Measurements from ENCODE around the gene LDB3. TPM values are rescaled to one million over a fixed set of nuclear protein-coding genes. Genes with fewer than 3 reads are reported as not detected.

Gene LDB3
- total and polyA plus RNA-seq, 2 of the 8 experiments (the other 6 are each of a cell fraction or from before 2014, with no cell fraction given): 0.20 to 0.43 TPM

DNA sequence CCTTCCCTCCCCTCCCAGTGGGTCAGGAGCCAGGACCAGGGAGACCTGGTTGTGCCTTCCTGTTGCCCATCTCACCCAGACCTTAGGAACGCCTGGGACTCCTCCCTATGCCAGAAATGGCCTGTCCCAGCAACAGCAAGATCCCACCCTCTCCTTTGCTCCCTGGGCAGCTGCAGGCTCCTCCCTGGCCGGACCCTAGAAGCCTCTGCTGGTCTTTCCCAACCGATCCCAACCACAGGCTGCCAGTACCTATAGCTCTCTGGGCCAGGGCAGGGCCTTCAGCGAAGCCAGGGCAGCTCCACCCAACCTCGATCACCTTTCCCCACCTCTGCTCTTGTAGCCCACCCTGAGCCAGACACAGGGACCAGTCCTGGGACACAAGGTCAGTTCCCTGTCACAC, 21.9 kb downstream of the LDB3 start:
- no peak overlapping the region; the same call in 1 of the 2 replicates for H2BK5ac ChIP-seq (ENCODE audit: low read depth, low read length)
- no peak overlapping the region for H2BK20ac ChIP-seq (ENCODE audit: low read length)
- no peak overlapping the region for H3K14ac ChIP-seq (ENCODE audit: insufficient read length)
- no peak for DNase-seq (ENCODE audit: low read depth in 1 of 2, low spot score in 2 of 2)
- H3K79me1 ChIP-seq (ENCODE audit: low read depth, low read length): no peaks in the 10 kb centered on the region
- no peak overlapping the region for H3K27ac ChIP-seq (ENCODE audit: low read depth, low read length)
- no peak overlapping the region for H4K91ac ChIP-seq (replicated peaks; ENCODE audit: insufficient read length, low read length)
- no peak overlapping the region for H2BK120ac ChIP-seq (replicated peaks; ENCODE audit: low read depth, low read length)
- H2BK12ac ChIP-seq (ENCODE audit: low read depth, low read length): no peak overlapping the region; the same call in 1 of the 2 replicates
- FAIRE-seq: no peak
- H3K23me2 ChIP-seq (ENCODE audit: low read depth, low read length): no peaks in the 10 kb centered on the region; the same call in 1 of the 2 replicates
- no peak overlapping the region for H3K18ac ChIP-seq (ENCODE audit: extremely low read depth, low read length)
- no peaks in the 10 kb centered on the region for H3K36me3 ChIP-seq (ENCODE audit: control insufficient read depth in 2 of 4, insufficient read depth in 4 of 4, low read length in 3 of 4)
- no peak overlapping the region for H3K4me2 ChIP-seq (ENCODE audit: insufficient read depth in 1 of 2, low read depth in 2 of 2, low read length in 2 of 2)
- H4K5ac ChIP-seq (ENCODE audit: insufficient read length, low read depth, low read length): no peak overlapping the region
- no peaks in the 10 kb centered on the region for H3K27me3 ChIP-seq (replicated peaks in 1 of 4; ENCODE audit: control insufficient read depth in 3 of 4, extremely low read depth in 1 of 4, insufficient read depth in 3 of 4, low read length in 3 of 4)
- peak overlapping the region; percentile 83; the same call in 1 of the 2 replicates for H2BK15ac ChIP-seq (ENCODE audit: low read length)
- H3K9ac ChIP-seq (replicated peaks in 1 of 4; ENCODE audit: extremely low read depth in 1 of 4, low read depth in 3 of 4, low read length in 3 of 4): no peak overlapping the region
- no peak for TF ChIP-seq POU5F1 (IDR thresholded peaks at IDR 0.05; ENCODE audit: low read depth, low read length)
- TF ChIP-seq ZNF274 (IDR thresholded peaks at IDR 0.05; ENCODE audit: borderline replicate concordance, extremely low read depth, low read length): no peak
- TF ChIP-seq CTBP2 (IDR thresholded peaks at IDR 0.05; ENCODE audit: borderline replicate concordance, insufficient read depth, insufficient read length, low read length): no peak
- TF ChIP-seq CREB1 (IDR thresholded peaks at IDR 0.05): no peak
- TF ChIP-seq NRF1 (IDR thresholded peaks at IDR 0.05; ENCODE audit: low read depth, low read length): no peak
- TF ChIP-seq RFX5 (IDR thresholded peaks at IDR 0.05; ENCODE audit: borderline replicate concordance, low read depth, low read length): no peak
- no peak for TF ChIP-seq SAP30 (IDR thresholded peaks at IDR 0.05; ENCODE audit: insufficient read depth, insufficient replicate concordance, low read length)
- TF ChIP-seq SIRT6 (IDR thresholded peaks at IDR 0.05; ENCODE audit: low read length): no peak
- TF ChIP-seq KDM5A (IDR thresholded peaks at IDR 0.05; ENCODE audit: low read length): no peak
- no peak for TF ChIP-seq FOSL1 (IDR thresholded peaks at IDR 0.05; ENCODE audit: insufficient read depth, low read depth, low read length)
- TF ChIP-seq RXRA (IDR thresholded peaks at IDR 0.05; ENCODE audit: insufficient read depth, low read depth, low read length): no peak
- no peak for TF ChIP-seq SIN3A (conservative IDR thresholded peaks at IDR 0.05 in 1 of 2, IDR thresholded peaks at IDR 0.05 in 1 of 2; ENCODE audit: low read depth in 1 of 2, low read length in 2 of 2)
- H4K20me1 ChIP-seq (replicated peaks in 1 of 2; ENCODE audit: control insufficient read depth in 1 of 2, insufficient read depth in 2 of 2, low read length in 2 of 2): no peaks in the 10 kb centered on the region
- H3K23ac ChIP-seq (ENCODE audit: insufficient read length): no peak overlapping the region
- 85% methylated on average over 5 of the region's 5 CpGs; no CpG with 5 or more reads in 1 of the 2 experiments for WGBS, 2 experiments (ENCODE audit: extremely low coverage in 1 of 2, insufficient coverage in 1 of 2, insufficient read length in 1 of 2, insufficient replicate concordance in 2 of 2, low coverage in 1 of 2, low lambda C conversion rate in 2 of 2, missing lambda C conversion rate in 1 of 2)
- no peak overlapping the region for H4K8ac ChIP-seq (ENCODE audit: extremely low read depth, insufficient read depth, low read length)
- peak overlapping the region; percentile 67 for H2AK5ac ChIP-seq (ENCODE audit: low read depth, low read length)
- no peaks in the 10 kb centered on the region for H3K79me2 ChIP-seq (ENCODE audit: control insufficient read depth in 1 of 2, insufficient read depth in 2 of 2, low read length in 2 of 2)
- H2AFZ ChIP-seq (ENCODE audit: low read length): no peak overlapping the region
- ChIA-PET POLR2A (ENCODE audit: partially characterized antibody) (interaction anchor here (0.6 to 1.3 kb wide), 4 partner anchors 76 to 209 kb away, joined by 3 to 4 read pairs (median 3); no protein-coding TSS in a partner anchor), CTCF (ENCODE audit: partially characterized antibody) (interaction anchor here (0.7 to 4.5 kb wide), 16 partner anchors 10 to 267 kb away, joined by 3 to 59 read pairs (median 6); no protein-coding TSS in a partner anchor)
- no peak overlapping the region for H3K4ac ChIP-seq (replicated peaks; ENCODE audit: insufficient read length, low read depth, low read length)
- H3K4me1 ChIP-seq (replicated peaks in 1 of 4; ENCODE audit: control insufficient read depth in 3 of 4, insufficient read depth in 4 of 4, low read length in 3 of 4): peaks cover 4 to 22% (median 5%) of the 10 kb centered on the region in 4 experiments
- no peak overlapping the region for H3K56ac ChIP-seq (replicated peaks; ENCODE audit: insufficient read length, low read depth, low read length)
- H3K9me3 ChIP-seq (ENCODE audit: insufficient read depth in 2 of 2, low read depth in 1 of 2, low read length in 1 of 2): no peaks in the 10 kb centered on the region
- H3K4me3 ChIP-seq (ENCODE audit: extremely low read depth in 1 of 4, insufficient read depth in 2 of 4, low read depth in 3 of 4, low read length in 4 of 4): no peak overlapping the region

All from H1 (cell line).